NCI-H1436 (cell line): ENCODE results near the gene JMJD4.

Source experiments
- DNase-seq: peaks from one replicate; lab custom pipeline; 2025; lab: John Stamatoyannopoulos, UW

The JMJD4 gene

GRCh38 chr1:227768640-227769039 is 33.5 kb upstream of the JMJD4 start:
- DNase-seq = no peak

- no peak for DNase-seq
Observed at GRCh38 chr1:227768125-227768439, 33.0 kb upstream of the JMJD4 start.

- no peak for DNase-seq
Observed at GRCh38 chr1:227767401-227768124, 32.5 kb upstream of the JMJD4 start.

GRCh38 chr1:227766653-227767277 is 31.7 kb upstream of the JMJD4 start:
- DNase-seq = no peak

- peak; percentile 11 for DNase-seq
Observed at GRCh38 chr1:227766015-227766634, 31.0 kb upstream of the JMJD4 start.

GRCh38 chr1:227765261-227766014 is 30.3 kb upstream of the JMJD4 start:
- no peak for DNase-seq

GRCh38 chr1:227764019-227764391 is 28.9 kb upstream of the JMJD4 start:
- no peak for DNase-seq

GRCh38 chr1:227763246-227764018 is 28.3 kb upstream of the JMJD4 start:
- DNase-seq = no peak

GRCh38 chr1:227762231-227762911 is 27.3 kb upstream of the JMJD4 start:
- DNase-seq = peak; percentile 92

GRCh38 chr1:227761621-227762230 is 26.6 kb upstream of the JMJD4 start:
- no peak for DNase-seq

GRCh38 chr1:227760377-227760776 is 25.3 kb upstream of the JMJD4 start:
- DNase-seq = no peak

GRCh38 chr1:227759341-227760300 is 24.5 kb upstream of the JMJD4 start:
- DNase-seq = no peak

GRCh38 chr1:227758366-227758765 is 23.3 kb upstream of the JMJD4 start:
- no peak for DNase-seq

- no peak for DNase-seq
Observed at GRCh38 chr1:227757781-227758180, 22.7 kb upstream of the JMJD4 start.

GRCh38 chr1:227756172-227756959 is 21.3 kb upstream of the JMJD4 start:
- DNase-seq = no peak

GRCh38 chr1:227754958-227755357 is 19.9 kb upstream of the JMJD4 start:
- no peak for DNase-seq

GRCh38 chr1:227753999-227754711 is 19.1 kb upstream of the JMJD4 start:
- no peak for DNase-seq
